H9 (cell line): ENCODE measurements around the gene DOCK1. TPM values are rescaled to one million over a fixed set of nuclear protein-coding genes. Genes with fewer than 3 reads are reported as not detected.

Experiments
- DNase-seq: peaks from one replicate; pipeline ENCODE4 v3.0.0-alpha.2; 2017
- H2AFZ ChIP-seq: one replicate; pipeline ENCODE4 v1.6.1; 2013; ENCODE audit warnings: mild to moderate bottlenecking, low read length, control low read depth, moderate library complexity
- H2AK5ac ChIP-seq: 2 replicates; pipeline ENCODE4 v1.6.1; 2013; ENCODE audit warnings: low read length, control low read depth, mixed read lengths; ENCODE audit not compliant: insufficient read length
- H2BK120ac ChIP-seq: one replicate; pipeline ENCODE4 v1.6.1; 2013; ENCODE audit warnings: low read depth, mild to moderate bottlenecking, low read length, control low read depth, inconsistent platforms; ENCODE audit not compliant: poor library complexity, severe bottlenecking
- H2BK12ac ChIP-seq: 2 replicates; pipeline ENCODE4 v1.6.1; 2013; ENCODE audit warnings: low read length, control low read depth, mixed read lengths, low read depth; ENCODE audit not compliant: insufficient read length
- H2BK15ac ChIP-seq: 2 replicates; pipeline ENCODE4 v1.6.1; 2013; ENCODE audit warnings: low read depth, low read length, control low read depth
- H2BK20ac ChIP-seq: one replicate; pipeline ENCODE4 v1.6.1; 2013; ENCODE audit warnings: low read depth, mild to moderate bottlenecking, low read length, control low read depth, inconsistent platforms; ENCODE audit not compliant: poor library complexity, severe bottlenecking
- H2BK5ac ChIP-seq: 2 replicates; pipeline ENCODE4 v1.6.1; 2013; ENCODE audit warnings: low read length, control low read depth, mixed read lengths; ENCODE audit not compliant: insufficient read length
- H3K14ac ChIP-seq: 2 replicates; pipeline ENCODE4 v1.6.1; 2013; ENCODE audit warnings: low read length, control low read depth; ENCODE audit not compliant: insufficient read depth
- H3K18ac ChIP-seq: 2 replicates; pipeline ENCODE4 v1.6.1; 2013; ENCODE audit warnings: low read depth, mild to moderate bottlenecking, mixed read lengths, low read length, control low read depth; ENCODE audit not compliant: insufficient read length
- H3K23ac ChIP-seq: 2 replicates; pipeline ENCODE4 v1.6.1; 2013; ENCODE audit warnings: low read length, control low read depth, mixed read lengths, low read depth; ENCODE audit not compliant: insufficient read length
- H3K23me2 ChIP-seq: 2 replicates; pipeline ENCODE4 v1.6.1; 2013; ENCODE audit warnings: low read depth, mild to moderate bottlenecking, mixed read lengths, low read length, control low read depth; ENCODE audit not compliant: insufficient read length, poor library complexity, severe bottlenecking
- H3K27ac ChIP-seq: 2 replicates; pipeline ENCODE4 v1.5.1; 2013; ENCODE audit warnings: low read length, control low read depth, mixed read lengths, low read depth; ENCODE audit not compliant: insufficient read length
- H3K27me3 ChIP-seq: 2 replicates; pipeline ENCODE4 v1.6.1; 2013; ENCODE audit warnings: low read length, control low read depth, inconsistent platforms; ENCODE audit not compliant: insufficient read depth
- H3K4ac ChIP-seq: 2 replicates; pipeline ENCODE4 v1.6.1; 2013; ENCODE audit warnings: low read depth, mild to moderate bottlenecking, control low read depth, inconsistent platforms, low read length, moderate library complexity
- H3K4me1 ChIP-seq: 2 replicates; pipeline ENCODE4 v1.6.1; 2013; ENCODE audit warnings: low read length, control low read depth, inconsistent platforms; ENCODE audit not compliant: insufficient read depth
- H3K4me2 ChIP-seq: 2 replicates; pipeline ENCODE4 v1.6.1; 2013; ENCODE audit warnings: low read length, control low read depth, mixed read lengths; ENCODE audit not compliant: insufficient read length, insufficient read depth
- H3K56ac ChIP-seq: 2 replicates; pipeline ENCODE4 v1.6.1; 2013; ENCODE audit warnings: low read depth, mild to moderate bottlenecking, mixed read lengths, low read length, control low read depth; ENCODE audit not compliant: insufficient read length
- H3K79me1 ChIP-seq: 2 replicates; pipeline ENCODE4 v1.6.1; 2013; ENCODE audit warnings: low read depth, mild to moderate bottlenecking, moderate library complexity, low read length, control low read depth, inconsistent platforms; ENCODE audit not compliant: insufficient read depth, poor library complexity, severe bottlenecking
- H3K79me2 ChIP-seq: 2 replicates; pipeline ENCODE4 v1.6.1; 2013; ENCODE audit warnings: low read length, control low read depth, inconsistent platforms; ENCODE audit not compliant: insufficient read depth
- H3K9ac ChIP-seq: 2 replicates; pipeline ENCODE4 v1.6.1; 2013; ENCODE audit warnings: low read length, control low read depth, mixed read lengths; ENCODE audit not compliant: insufficient read length; ENCODE audit errors: extremely low read depth
- H3K9me3 ChIP-seq: one replicate; pipeline ENCODE4 v1.6.1; 2013; ENCODE audit warnings: low read depth, low read length, inconsistent platforms; ENCODE audit not compliant: control insufficient read depth
- H3T11ph ChIP-seq: one replicate; pipeline ENCODE4 v1.6.1; 2013; ENCODE audit warnings: mild to moderate bottlenecking, low read length, control low read depth, inconsistent platforms
- H4K20me1 ChIP-seq: one replicate; pipeline ENCODE4 v1.6.1; 2013; ENCODE audit not compliant: control insufficient read depth, insufficient read length, insufficient read depth
- H4K5ac ChIP-seq: 2 replicates; pipeline ENCODE4 v1.6.1; 2013; ENCODE audit warnings: low read depth, mild to moderate bottlenecking, mixed read lengths, low read length, control low read depth; ENCODE audit not compliant: insufficient read length
- H4K8ac ChIP-seq: replicated peaks from 2 replicates; pipeline ENCODE4 v1.6.1; 2013; ENCODE audit warnings: low read length, control low read depth, mixed read lengths, low read depth; ENCODE audit not compliant: insufficient read length
- H4K91ac ChIP-seq: 2 replicates; pipeline ENCODE4 v1.6.1; 2013; ENCODE audit warnings: low read depth, mild to moderate bottlenecking, moderate library complexity, mixed read lengths, low read length, control low read depth; ENCODE audit not compliant: insufficient read length
- H3K27ac Mint-ChIP-seq, 3 experiments: 2 replicates in 2 of 3; 3 replicates in 1 of 3; pipeline ENCODE4 v1.8.0; 2020 to 2021; ENCODE audit warnings: mixed read lengths in 3 of 3, mild to moderate bottlenecking in 1 of 3, moderate library complexity in 1 of 3
- H3K27me3 Mint-ChIP-seq: 2 replicates; pipeline ENCODE4 v1.8.0; 2021; ENCODE audit warnings: low read depth, mild to moderate bottlenecking, moderate library complexity, mixed read lengths
- H3K36me3 Mint-ChIP-seq, 3 experiments: 2 replicates in 2 of 3; 3 replicates in 1 of 3; pipeline ENCODE4 v1.8.0; 2020 to 2021; ENCODE audit warnings: low read depth in 3 of 3, mixed read lengths in 3 of 3; ENCODE audit not compliant: insufficient read depth in 1 of 3
- H3K4me1 Mint-ChIP-seq, 2 experiments: 2 replicates each; pipeline ENCODE4 v1.8.0; 2020; ENCODE audit warnings: mixed read lengths in 2 of 2
- H3K4me3 Mint-ChIP-seq, 2 experiments: 2 replicates in 1 of 2; 3 replicates in 1 of 2; pipeline ENCODE4 v1.8.0; 2020 to 2021; ENCODE audit warnings: mild to moderate bottlenecking in 2 of 2, mixed read lengths in 2 of 2, moderate library complexity in 1 of 2
- H3K9me3 Mint-ChIP-seq, 2 experiments: 2 replicates in 1 of 2; 3 replicates in 1 of 2; pipeline ENCODE4 v1.8.0; 2020; ENCODE audit warnings: mild to moderate bottlenecking in 2 of 2, mixed read lengths in 2 of 2, moderate library complexity in 1 of 2
- CTCF ChIP-seq: fragments of 200-600 bp; sonication (generic); conservative IDR thresholded peaks from 3 replicates; pipeline ENCODE4 v1.8.0; 2021; ENCODE audit warnings: antibody characterized with exemption, mild to moderate bottlenecking
- WGBS: extraction: QIAGEN DNeasy Blood & Tissue Kit; methylation state at CpG from one replicate; pipeline ENCODE4 v1.1.7; 2013; ENCODE audit warnings: missing lambda C conversion rate, low lambda C conversion rate, mixed read lengths; ENCODE audit not compliant: insufficient read length; ENCODE audit errors: extremely low coverage; 5-methylcytosine and 5-hydroxymethylcytosine counted together
- total RNA-seq: library from RNA; stranded (reverse); gene quantifications from 2 replicates; pipeline ENCODE4 v1.2.1, GENCODE V29; 2021

The DOCK1 gene
- total RNA-seq, 1 experiment from 2014 or later: 57.0 TPM

- Histone ChIP-seq H3K23me2 (no peaks in the 10 kb centered on the region), H4K8ac (no peak overlapping the region), H3T11ph (no peak overlapping the region), H4K20me1 (no peaks in the 10 kb centered on the region), H3K4me1 (no peaks in the 10 kb centered on the region), H4K91ac (no peak overlapping the region), H4K5ac (no peak overlapping the region), H2BK20ac (no peak overlapping the region), H3K4ac (no peak overlapping the region), H2BK15ac (no peak overlapping the region), H3K4me2 (no peak overlapping the region), H2AFZ (no peak overlapping the region), H3K56ac (no peak overlapping the region), H3K27me3 (no peaks in the 10 kb centered on the region), H3K27ac (no peak overlapping the region), H2BK120ac (no peak overlapping the region), H3K79me1 (no peaks in the 10 kb centered on the region), H3K79me2 (no peaks in the 10 kb centered on the region), H3K18ac (no peak overlapping the region), H3K23ac (no peak overlapping the region), H2BK12ac (no peak overlapping the region), H2BK5ac (no peak overlapping the region), H3K9ac (no peak overlapping the region), H2AK5ac (no peak overlapping the region), H3K9me3 (no peaks in the 10 kb centered on the region), H3K14ac (no peak overlapping the region)
- H3K27ac Mint-ChIP-seq: no peak overlapping the region; a peak in 1 of 7 replicates
- DNase-seq: no peak
- H3K9me3 Mint-ChIP-seq: no peaks in the 10 kb centered on the region
- H3K4me1 Mint-ChIP-seq: peaks cover 3% of the 10 kb centered on the region in 2 experiments; a peak in 1 of 4 replicates
- no peaks in the 10 kb centered on the region for H3K27me3 Mint-ChIP-seq
- H3K36me3 Mint-ChIP-seq: peaks cover 3 to 5% (median 3%) of the 10 kb centered on the region in 3 experiments; a peak in 5 of 7 replicates
- no CpG with 5 or more reads among the region's 7 CpGs for WGBS
- no peak overlapping the region for H3K4me3 Mint-ChIP-seq
- TF ChIP-seq CTCF: no peak
These were observed 232.2 kb downstream of the DOCK1 start for GRCh38 chr10:127137391-127137790.
